Skeletal muscle satellite cell (primary cell): ENCODE measurements around the gene SLC26A1.

Experiments
- H3K27me3 ChIP-seq: 2 replicates; pipeline ENCODE4 v1.7.0; 2013; ENCODE audit warnings: low read length; ENCODE audit not compliant: control insufficient read depth, insufficient read depth
- H3K36me3 ChIP-seq: 2 replicates; pipeline ENCODE4 v1.7.0; 2013; ENCODE audit warnings: mild to moderate bottlenecking, control low read depth, low read length; ENCODE audit not compliant: insufficient read depth
- H3K4me1 ChIP-seq: 2 replicates; pipeline ENCODE4 v1.7.0; 2013; ENCODE audit warnings: low read length; ENCODE audit not compliant: control insufficient read depth, insufficient read depth
- H3K4me2 ChIP-seq: 2 replicates; pipeline ENCODE4 v1.7.0; 2013; ENCODE audit warnings: mild to moderate bottlenecking, low read length
- H3K4me3 ChIP-seq: 2 replicates; pipeline ENCODE4 v1.7.0; 2013; ENCODE audit warnings: low read length
- H3K9ac ChIP-seq: 2 replicates; pipeline ENCODE4 v1.7.0; 2013; ENCODE audit warnings: mild to moderate bottlenecking, low read depth, low read length, moderate library complexity
- H3K9me3 ChIP-seq: replicated peaks from 2 replicates; pipeline ENCODE4 v1.7.0; 2013; ENCODE audit warnings: mild to moderate bottlenecking, control low read depth, low read length

Gene SLC26A1

DNA sequence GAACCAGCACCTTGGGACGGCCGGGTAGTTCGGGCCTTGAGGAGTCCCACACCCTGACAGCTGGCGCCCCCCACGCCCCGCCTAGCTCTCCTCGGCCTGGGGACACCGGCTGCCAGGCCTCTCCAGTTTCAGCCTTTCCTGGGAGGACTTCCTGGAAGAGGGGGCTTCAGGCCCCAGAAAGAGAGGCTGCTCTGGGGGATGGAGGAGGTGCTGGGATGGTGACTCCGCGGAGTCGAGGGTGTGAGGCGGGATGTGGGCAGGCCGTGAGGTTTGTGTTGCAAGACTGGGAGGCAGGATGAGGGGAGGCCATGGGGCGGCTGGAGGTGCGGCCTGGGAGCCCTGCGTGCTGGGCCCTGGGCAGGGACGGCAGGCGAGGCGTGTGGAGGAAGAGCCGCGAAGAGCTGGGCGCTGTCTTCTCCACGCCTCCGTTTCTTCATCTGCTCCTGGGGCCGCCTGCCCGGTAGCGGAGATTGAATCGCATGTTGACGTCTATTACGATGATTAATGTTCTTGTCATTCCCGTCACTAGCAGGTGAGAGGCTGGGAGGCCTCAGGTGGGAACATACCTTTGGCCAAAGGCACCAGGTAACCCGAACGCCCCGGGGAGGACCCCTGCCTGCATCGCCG lies 17.3 kb upstream of the SLC26A1 start:
- Histone ChIP-seq H3K4me1 (peaks cover 21% of the 10 kb centered on the region), H3K9ac (no peak overlapping the region)

DNA sequence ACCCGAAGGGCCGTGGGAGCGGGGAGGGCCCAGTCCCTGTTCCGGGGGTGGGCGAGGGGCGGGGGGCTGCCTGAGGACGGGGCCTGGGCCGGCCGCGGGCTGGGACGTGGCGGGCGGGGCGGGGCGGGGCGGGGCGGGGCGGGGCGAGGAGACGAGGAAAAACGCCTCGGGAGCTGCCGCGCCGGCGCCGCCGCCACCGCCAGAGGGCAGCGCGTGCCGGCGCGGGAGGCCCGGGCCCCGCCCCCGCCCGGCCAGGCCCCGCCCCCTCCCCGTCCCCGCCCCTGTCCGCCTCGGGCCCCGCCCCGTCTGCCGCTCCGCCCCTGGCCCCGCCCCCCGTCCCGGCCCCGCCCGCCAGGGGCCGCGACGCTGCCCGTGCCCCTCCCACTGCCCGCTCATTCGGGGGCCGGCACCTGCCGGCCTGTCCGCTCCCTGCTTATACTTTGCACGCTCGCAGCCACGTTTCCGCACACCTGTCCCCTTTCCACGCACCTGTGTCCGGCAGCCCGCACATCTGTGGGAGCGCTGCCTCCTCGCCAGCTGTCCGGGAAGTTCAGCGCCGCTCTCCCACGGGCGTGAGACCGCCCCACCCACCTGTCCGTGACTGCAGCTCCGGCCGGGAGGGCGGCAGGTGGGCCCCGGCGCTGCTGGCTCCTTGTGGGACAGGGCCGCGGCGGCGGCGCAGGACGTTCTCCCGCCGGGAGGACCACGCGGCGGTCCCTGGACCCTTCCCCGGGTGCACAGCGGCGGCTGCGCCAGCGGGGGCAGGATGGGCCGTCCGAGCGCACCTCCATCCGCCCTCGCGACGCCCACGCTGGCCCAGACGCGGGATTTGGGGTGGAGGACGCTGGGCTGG lies 16.6 kb upstream of the SLC26A1 start:
- Histone ChIP-seq H3K9ac (peak overlapping the region; percentile 69), H3K9me3 (no peaks in the 10 kb centered on the region), H3K27me3 (peaks cover 31% of the 10 kb centered on the region), H3K4me3 (peak overlapping the region; percentile 74), H3K36me3 (peaks cover 6% of the 10 kb centered on the region), H3K4me2 (peak overlapping the region; percentile 97), H3K4me1 (peaks cover 21% of the 10 kb centered on the region)

More for the DNA sequence above, 17.3 kb upstream of the SLC26A1 start:
- Histone ChIP-seq H3K4me3 (peak overlapping the region; percentile 74), H3K36me3 (peaks cover 6% of the 10 kb centered on the region), H3K9me3 (no peaks in the 10 kb centered on the region), H3K4me2 (peak overlapping the region; percentile 97), H3K27me3 (peaks cover 25% of the 10 kb centered on the region)

DNA sequence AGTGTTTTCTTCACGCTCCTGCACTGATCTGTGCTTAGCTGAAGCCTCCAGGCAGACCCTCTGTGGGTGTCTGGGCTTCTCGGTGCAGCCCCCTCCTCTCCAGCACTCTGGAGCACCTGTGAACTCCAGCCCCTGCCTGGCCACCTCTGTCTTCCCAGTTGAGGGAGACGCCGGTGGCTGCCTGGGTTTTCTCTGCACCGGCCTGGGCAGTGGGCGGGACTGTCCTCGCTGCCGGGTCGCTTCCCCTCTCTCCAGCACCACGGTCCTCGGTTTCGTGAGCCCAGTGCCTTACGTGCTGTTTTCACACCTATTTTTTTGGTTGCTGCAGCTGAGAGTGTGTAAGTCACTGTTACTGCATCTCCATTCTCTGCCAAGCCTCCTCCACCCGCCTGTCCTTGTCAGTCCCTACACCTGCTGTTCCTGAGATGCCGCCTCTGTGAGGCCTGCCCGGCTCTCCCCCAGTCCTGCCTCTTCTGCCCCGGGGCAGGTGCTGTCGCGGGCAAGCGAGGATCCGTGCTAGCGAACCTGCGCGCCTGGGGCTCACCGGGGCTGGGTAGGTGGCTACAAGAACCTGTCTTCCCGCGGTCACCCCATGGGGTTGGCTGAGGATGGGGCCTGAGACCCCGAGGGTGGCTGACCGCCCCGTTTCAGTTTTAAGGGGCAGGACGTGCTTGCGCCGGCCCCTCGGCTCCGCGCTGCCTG lies 15.8 kb upstream of the SLC26A1 start:
- H3K36me3 ChIP-seq, result peaks cover 6% of the 10 kb centered on the region
- H3K4me3 ChIP-seq, result peak overlapping the region; percentile 71
- peak overlapping the region; percentile 97 for H3K4me2 ChIP-seq
- peaks cover 21% of the 10 kb centered on the region for H3K4me1 ChIP-seq
- H3K9ac ChIP-seq, result peak overlapping the region; percentile 69
- no peaks in the 10 kb centered on the region for H3K9me3 ChIP-seq
- peaks cover 36% of the 10 kb centered on the region for H3K27me3 ChIP-seq

DNA sequence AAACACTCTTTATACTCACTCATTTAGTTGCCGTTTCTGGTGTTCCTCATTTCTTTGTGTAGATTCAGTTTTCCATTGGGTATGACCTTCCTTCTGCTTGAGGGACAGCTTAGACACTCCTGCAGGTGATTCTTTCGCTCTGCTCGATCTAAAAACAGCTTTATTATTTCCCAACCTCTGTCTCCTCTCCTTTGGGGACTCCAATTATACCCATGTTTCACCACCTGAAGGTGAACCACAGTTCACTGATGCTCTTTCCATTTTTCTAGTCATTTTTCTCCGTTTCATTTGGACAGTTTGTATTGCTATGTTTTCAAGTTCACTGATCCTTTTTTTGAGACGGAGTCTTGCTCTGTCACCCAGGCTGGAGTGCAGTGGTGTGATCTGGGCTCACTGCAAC lies 13.7 kb upstream of the SLC26A1 start:
- peaks cover 21% of the 10 kb centered on the region for H3K4me1 ChIP-seq
- no peaks in the 10 kb centered on the region for H3K36me3 ChIP-seq
- peaks cover 54% of the 10 kb centered on the region for H3K27me3 ChIP-seq
- H3K9ac ChIP-seq, result no peak overlapping the region
- H3K4me3 ChIP-seq, result no peak overlapping the region
- no peaks in the 10 kb centered on the region for H3K9me3 ChIP-seq
- H3K4me2 ChIP-seq, result no peak overlapping the region

DNA sequence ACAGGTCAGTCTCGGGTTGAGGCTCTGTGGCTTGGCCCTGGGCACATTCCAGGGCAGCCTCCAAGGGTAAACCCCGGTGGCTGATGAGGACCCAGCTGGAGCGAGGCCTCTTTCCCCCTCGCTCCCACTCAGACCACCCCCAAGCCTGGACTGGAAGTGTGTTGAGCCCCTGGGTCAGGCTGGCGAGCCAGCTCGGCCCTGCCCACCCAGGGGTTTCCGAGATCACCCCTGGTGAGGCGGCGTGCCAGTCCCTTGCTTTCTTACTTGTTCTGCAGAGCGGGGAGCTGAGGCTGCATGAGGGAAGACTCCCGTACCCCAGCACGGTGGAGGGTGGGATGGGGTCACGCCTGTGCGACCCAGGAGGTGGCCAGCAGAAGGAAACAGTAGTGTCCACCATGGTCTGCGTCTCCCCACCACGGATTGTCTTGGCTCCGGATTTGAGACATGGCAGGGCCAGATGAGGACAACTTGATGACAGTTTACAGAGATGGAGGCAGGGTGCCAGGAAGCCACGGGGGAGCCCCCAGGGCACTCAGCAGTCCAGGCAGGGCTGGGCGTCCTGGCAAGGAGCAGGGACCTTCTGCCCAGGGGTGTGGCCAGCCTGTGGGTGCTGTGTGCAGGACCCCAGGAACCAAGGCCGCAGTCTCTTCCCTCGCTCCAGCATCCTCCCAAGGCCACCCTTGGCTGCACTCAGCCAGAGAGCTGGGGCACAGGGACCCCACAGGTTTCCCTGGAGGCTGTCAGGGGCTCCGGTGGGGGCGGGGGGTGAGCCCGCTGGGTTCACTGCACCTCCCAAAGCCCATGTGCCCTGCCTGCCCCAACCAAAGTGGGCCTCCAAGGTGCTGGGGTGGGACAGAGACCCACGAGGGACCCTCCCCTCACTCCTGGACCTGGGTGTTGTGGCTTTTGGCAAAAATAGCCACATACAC lies 11.6 kb upstream of the SLC26A1 start:
- peaks cover 72% of the 10 kb centered on the region for H3K27me3 ChIP-seq
- H3K9ac ChIP-seq, result no peak overlapping the region
- H3K36me3 ChIP-seq, result no peaks in the 10 kb centered on the region
- no peaks in the 10 kb centered on the region for H3K9me3 ChIP-seq
- H3K4me1 ChIP-seq, result peaks cover 9% of the 10 kb centered on the region
- H3K4me2 ChIP-seq, result no peak overlapping the region
- no peak overlapping the region for H3K4me3 ChIP-seq

DNA sequence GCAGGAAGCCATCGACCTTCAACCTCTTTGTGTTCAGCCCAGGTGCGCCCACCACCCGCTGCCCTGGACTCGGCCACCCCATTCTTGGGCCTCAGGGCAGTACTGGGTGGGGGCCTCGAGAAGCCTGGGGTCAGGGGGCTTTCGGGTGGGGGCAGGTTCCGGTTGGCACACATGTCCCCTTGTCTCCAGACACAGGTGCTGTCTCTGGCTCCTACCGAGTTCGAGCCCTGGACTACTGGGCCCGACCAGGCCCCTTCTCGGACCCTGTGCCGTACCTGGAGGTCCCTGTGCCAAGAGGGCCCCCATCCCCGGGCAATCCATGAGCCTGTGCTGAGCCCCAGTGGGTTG lies 10.8 kb upstream of the SLC26A1 start:
- no peaks in the 10 kb centered on the region for H3K36me3 ChIP-seq
- H3K4me3 ChIP-seq, result no peak overlapping the region
- no peak overlapping the region for H3K9ac ChIP-seq
- no peak overlapping the region for H3K4me2 ChIP-seq
- H3K4me1 ChIP-seq, result peaks cover 5% of the 10 kb centered on the region
- H3K27me3 ChIP-seq, result peaks cover 70% of the 10 kb centered on the region
- no peaks in the 10 kb centered on the region for H3K9me3 ChIP-seq

DNA sequence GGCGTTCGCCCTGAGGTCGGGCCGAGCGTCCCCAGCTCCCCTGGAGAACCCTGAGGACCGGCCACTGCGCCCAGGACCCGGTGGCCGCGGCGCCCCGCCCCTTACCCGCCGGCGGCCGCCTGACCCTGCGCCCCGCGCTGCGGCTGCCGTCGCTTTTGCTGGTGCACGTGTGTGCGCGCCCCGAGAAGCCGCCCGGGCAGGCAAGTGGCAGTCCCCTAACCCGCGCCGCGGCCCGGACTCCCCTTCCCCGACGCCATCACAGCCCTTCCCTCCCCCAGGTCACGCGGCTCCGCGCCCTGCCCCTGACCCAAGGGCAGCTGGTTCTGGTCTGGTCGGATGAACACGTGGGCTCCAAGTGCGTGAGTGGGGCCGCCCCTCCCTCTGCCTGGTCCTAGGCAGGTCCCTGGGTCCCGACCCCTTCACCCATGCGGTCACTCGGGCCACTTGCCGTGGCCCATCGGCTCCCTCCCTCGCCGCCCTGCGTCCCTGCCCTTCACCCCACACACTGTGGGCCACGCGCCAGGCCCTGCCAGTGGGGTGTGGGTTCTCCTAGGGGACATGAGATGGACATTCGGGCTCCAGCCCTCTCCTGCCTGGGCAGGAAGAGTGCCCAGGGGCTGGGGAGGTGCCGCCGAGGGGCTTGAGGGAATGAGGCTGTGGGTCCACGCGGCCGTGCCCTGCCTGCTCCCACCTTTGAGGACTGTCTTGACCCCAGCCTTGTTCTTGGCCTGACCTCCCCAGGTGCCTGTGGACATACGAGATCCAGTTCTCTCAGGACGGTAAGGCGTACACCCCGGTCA lies 10.3 kb upstream of the SLC26A1 start:
- Histone ChIP-seq H3K9me3 (no peaks in the 10 kb centered on the region), H3K4me1 (no peaks in the 10 kb centered on the region), H3K4me3 (no peak overlapping the region), H3K36me3 (no peaks in the 10 kb centered on the region), H3K9ac (no peak overlapping the region), H3K27me3 (peaks cover 66% of the 10 kb centered on the region), H3K4me2 (no peak overlapping the region)

DNA sequence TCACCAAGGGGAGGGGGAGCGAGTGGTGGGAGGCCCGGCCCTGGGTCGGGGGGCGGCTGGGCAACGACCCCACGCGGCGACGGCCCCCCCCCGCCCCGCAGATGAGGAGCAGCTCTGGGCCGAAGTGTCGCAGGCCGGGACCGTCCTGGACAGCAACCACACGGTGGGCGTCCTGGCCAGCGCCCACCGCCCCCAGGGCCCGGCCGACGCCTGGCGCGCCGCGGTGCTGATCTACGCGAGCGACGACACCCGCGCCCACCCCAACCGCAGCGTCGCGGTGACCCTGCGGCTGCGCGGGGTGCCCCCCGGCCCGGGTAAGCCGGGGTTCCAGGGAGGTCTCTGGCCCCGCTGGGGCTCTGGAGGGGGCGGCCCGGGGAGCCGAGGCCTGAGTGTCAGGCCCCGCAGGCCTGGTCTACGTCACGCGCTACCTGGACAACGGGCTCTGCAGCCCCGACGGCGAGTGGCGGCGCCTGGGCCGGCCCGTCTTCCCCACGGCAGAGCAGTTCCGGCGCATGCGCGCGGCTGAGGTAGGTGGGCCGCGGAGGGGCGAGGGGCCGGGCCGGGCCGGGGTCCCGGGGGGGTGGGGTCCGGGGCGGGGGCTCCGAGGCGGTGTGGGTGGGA lies 9.5 kb upstream of the SLC26A1 start:
- H3K4me3 ChIP-seq, result no peak overlapping the region
- no peak overlapping the region for H3K9ac ChIP-seq
- no peaks in the 10 kb centered on the region for H3K9me3 ChIP-seq
- H3K4me1 ChIP-seq, result no peaks in the 10 kb centered on the region
- no peaks in the 10 kb centered on the region for H3K36me3 ChIP-seq
- peaks cover 66% of the 10 kb centered on the region for H3K27me3 ChIP-seq
- no peak overlapping the region for H3K4me2 ChIP-seq

DNA sequence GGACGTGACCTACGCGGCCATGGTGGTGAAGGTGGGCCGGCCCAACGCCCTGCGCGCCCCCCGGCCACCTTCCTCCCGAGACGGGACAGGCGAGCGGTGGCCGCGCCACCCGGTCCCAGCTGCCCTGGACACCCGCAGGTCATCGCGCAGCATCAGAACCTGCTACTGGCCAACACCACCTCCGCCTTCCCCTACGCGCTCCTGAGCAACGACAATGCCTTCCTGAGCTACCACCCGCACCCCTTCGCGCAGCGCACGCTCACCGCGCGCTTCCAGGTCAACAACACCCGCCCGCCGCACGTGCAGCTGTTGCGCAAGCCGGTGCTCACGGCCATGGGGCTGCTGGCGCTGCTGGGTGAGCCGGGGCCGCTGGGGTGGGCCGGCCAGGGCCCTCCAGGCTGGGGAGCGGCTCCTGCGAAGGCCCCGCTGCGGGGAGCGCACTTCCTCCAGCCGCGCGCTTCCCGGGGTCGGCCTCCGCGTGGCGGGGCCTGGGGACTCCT lies 9.0 kb upstream of the SLC26A1 start:
- no peaks in the 10 kb centered on the region for H3K4me1 ChIP-seq
- no peaks in the 10 kb centered on the region for H3K36me3 ChIP-seq
- peaks cover 65% of the 10 kb centered on the region for H3K27me3 ChIP-seq
- H3K9ac ChIP-seq, result no peak overlapping the region
- H3K9me3 ChIP-seq, result no peaks in the 10 kb centered on the region
- H3K4me3 ChIP-seq, result no peak overlapping the region
- no peak overlapping the region for H3K4me2 ChIP-seq

DNA sequence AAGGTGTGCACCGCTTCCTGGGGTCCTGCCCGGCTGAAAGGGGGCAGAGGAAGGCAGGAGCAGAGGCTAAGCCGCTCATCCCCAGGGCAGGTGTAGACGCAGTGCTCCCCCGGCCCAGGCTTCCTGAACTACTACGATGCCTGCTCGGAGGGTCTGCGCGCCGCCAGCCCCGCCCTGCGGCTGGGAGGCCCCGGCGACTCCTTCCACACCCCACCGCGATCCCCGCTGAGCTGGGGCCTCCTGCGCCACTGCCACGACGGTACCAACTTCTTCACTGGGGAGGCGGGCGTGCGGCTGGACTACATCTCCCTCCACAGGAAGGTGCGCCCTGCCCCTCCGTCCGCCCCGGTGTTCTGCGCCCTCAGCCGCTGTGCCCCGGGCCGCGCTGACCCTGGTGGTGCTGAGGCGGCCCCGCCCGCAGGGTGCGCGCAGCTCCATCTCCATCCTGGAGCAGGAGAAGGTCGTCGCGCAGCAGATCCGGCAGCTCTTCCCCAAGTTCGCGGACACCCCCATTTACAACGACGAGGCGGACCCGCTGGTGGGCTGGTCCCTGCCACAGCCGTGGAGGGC lies 8.4 kb upstream of the SLC26A1 start:
- H3K4me2 ChIP-seq, result no peak overlapping the region
- no peak overlapping the region for H3K4me3 ChIP-seq
- peaks cover 66% of the 10 kb centered on the region for H3K27me3 ChIP-seq
- no peak overlapping the region for H3K9ac ChIP-seq
- no peaks in the 10 kb centered on the region for H3K4me1 ChIP-seq
- no peaks in the 10 kb centered on the region for H3K36me3 ChIP-seq
- no peaks in the 10 kb centered on the region for H3K9me3 ChIP-seq
